Right lung (tissue), 5 donors: Measurements from ENCODE around the gene DTD2. TPM values are rescaled to one million over a fixed set of nuclear protein-coding genes. Genes with fewer than 3 reads are reported as not detected.
A peak's percentile ranks its signal among the peaks of the same experiment; 100 is the strongest.
"Not testable (repeated sequence)": the region's sequence is repeated elsewhere in the genome, so short reads cannot be mapped to it uniquely, and the experiment has no call there.

Source experiments
- DNase-seq, 2 donors: peaks; one replicate each; pipeline ENCODE4 v3.0.0-alpha.2; 2013
- polyA plus RNA-seq, 5 donors: library from polyadenylated mRNA; unstranded; fragments of 120-200 nt; gene quantifications; one replicate each; pipeline versions ENCODE4 v1.2.1 to v1.2.3, GENCODE V29; 2013; ENCODE audit warnings: inconsistent platforms in 1 of 5, low replicate concordance in 1 of 5; ENCODE audit not compliant: insufficient read length in 5 of 5, insufficient read depth in 1 of 5

Gene DTD2
- polyA plus RNA-seq, 5 donors, result 18.9 to 25.4 (median 20.1) TPM

DNA sequence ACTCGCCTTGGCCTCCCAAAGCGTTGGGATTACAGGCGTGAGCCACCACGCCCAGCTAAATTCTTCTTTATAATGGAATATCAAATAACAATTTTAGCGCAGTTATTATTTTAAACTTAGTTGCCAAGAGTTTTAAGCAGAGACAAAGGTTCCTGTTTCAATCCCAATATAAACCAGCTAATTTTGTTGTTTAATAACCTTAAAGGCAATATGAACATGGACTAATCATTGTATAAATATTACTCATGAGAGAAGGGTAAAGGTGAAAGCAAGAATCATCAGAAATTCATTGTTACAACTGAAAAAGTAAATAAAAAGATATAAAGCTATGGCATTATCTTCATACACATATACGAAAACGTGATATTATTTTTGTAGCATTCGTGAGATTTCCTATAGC is 8.2 kb downstream of the DTD2 start:
- no peak for DNase-seq

DNA sequence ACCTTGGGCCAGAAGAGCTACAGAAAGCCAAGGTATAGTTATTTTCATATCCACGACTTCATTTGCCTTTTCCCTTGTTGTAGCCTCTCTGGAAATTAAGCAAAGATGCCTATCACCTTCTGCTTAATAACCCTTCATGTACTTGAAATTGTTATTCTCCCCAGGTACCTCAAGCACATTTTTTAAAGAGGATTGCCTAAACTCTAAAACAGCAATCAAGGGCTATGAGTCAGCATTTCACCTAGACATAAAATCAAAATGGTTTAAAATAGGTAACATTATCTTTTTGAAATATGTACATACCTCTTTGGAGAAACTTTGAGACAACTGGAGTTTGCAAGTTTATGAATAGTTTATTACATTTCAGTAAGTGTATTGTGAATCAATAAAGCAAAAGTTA is 11.6 kb downstream of the DTD2 start:
- DNase-seq, result no peak

DNA sequence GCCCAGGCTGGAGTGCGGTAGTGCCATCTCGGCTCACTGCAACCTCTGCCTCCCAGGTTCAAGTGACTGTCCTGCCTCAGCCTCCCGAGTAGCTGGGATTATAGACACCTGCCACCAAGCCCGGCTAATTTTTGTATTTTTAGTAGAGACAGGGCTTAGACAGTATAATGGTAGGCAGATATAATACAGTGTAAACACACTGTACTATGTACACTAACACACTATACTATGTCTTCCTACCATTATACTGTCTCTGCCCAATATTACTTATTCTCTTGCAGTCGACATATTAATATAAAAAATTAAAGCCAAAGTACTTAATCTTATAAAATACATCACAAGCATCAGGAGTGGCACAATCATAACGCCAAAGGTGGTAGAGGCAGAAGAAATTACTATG is 15.0 kb downstream of the DTD2 start:
- no peak for DNase-seq

DNA sequence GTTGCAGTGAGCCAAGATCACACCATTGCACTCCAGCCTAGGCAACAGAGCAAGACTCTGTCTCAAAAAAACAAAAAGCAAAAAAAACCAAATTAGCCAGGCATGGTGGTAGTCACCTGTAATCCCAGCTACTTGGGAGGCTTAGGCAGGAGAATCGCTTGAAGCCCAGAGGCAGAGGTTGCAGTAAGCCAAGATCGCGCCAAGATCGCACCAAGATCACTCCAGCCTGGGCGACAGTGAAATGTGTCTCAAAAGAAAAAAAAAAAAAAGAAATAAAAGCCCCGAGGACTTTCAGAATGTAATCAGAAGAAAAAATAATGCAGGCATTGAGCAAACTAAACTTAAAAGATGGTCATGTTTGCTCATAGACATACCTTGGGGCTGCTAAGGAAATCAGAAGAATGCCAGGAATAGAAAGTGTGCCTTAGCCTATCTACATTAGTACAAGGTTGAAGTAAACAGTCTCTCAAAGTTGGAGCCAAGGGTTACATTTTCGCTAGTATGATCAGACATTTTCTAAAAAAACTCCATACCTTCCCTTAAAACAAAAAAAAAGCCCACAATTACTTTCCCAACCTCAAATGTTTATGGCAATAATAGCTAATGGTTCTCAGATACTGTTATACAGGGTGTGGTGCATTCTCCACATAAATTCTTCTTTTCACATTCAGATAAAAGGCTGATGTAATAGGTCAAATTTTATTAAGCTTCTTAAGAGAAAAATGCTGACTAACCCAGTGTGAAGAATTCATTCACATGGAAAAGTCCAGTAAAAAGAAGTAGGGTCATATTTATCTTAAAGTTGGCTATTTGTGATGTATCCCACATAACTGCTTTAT is 15.8 kb downstream of the DTD2 start:
- DNase-seq, result no peak

DNA sequence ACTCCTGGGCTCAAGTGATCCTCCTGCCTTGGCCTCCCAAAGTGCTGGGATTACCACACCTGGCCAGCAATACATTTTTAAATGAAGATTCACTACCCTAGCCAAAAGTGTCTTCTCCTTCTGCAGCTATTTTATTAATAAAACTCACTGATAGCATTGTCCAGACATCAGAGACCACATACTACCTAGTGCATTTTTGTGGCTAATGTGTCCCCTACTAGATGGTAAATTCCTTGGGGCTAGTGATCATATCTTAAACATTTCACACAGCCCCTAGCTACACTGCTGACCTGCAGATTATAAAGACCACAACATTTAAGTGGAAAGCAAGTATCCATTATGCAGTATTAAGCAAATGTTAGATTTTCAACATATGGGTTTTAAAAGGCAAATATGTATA is 17.0 kb downstream of the DTD2 start:
- DNase-seq, result no peak

DNA sequence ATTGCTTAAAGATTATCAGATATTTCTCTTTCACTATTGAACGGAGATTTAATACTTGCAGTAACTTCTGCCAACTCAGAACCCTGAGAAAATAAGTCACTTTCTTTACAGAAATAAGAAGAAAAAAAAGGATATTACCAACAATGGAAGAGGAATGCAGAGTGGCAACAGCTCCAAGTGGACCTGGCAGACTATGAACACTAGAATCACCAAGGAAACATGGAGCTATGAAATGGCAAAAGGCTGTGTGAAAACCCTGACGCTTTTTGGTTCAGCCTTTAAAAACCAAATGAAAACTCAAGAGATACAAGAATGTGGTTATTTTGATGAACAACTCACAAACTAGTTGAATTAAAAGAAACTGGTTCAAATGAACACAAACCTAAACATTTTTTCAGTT is 17.7 kb downstream of the DTD2 start:
- DNase-seq, result no peak

DNA sequence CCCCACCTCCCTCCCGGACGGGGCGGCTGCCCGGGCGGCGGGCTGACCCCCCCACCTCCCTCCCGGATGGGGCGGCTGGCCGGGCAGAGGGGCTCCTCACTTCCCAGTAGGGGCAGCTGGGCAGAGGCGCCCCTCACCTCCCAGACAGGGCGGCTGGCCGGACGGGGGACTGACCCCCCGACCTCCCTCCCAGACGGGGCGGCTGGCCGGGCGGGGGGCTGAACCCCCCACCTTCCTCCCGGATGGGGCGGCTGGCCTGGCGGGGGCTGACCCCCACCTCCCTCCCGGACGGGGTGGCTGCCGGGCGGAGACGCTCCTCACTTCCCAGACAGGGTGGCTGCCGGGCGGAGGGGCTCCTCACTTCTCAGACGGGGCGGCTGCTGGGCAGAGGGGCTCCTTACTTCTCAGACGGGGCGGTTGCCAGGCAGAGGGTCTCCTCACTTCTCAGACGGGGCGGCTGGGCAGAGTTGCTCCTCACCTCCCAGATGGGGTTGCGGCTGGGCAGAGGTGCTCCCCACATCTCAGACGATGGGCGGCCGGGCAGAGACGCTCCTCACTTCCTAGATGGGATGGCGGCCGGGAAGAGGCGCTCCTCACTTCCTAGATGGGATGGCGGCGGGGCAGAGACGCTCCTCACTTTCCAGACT is 20.1 kb downstream of the DTD2 start:
- DNase-seq, result not testable (repeated sequence)

DNA sequence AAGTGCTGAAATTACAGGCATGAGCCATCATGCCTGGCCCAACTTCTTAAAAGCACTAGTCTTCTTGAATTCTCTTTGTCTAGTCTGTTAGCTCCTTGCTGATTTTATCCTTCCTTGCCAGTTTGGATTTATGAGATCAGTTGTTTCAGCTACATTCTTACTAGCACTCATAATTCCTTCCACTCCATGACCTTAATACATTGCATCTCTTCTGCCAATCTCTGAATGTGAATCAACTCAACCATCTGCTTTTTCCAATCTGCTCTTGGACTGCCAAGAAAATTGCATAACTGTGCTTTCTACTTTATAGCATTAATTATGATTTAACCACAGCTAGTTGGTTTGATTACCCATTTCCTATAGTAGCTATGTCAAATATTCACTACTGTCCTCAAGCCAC is 22.0 kb downstream of the DTD2 start:
- no peak for DNase-seq

DNA sequence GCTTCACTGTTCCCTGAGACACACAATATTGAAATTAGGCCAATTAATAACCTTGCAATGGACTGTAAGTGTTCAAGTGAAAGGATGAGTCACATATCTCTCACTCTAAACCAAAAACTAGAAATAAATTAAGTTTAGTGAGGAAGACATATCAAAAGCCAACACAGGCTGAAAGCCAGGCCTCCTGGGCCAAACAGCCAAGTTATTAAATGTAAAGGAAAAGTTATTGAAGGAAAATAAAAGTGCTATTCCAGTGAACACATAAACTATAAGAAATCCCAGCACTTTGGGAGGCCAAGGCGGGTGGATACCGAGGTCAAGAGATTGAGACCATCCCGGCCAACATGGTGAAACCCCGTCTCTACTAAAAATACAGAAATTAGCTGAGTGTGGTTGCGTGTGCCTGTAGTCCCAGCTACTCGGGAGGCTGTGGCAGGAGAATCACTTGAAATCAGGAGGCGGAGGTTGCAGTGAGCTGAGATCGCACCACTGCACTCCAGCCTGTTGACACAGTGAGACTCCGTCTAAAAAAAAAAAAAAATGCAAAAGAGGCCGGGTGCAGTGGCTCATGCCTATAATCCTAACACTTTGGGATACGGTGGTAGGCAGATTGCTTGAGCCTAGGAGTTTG is 26.6 kb downstream of the DTD2 start:
- DNase-seq, result no peak

DNA sequence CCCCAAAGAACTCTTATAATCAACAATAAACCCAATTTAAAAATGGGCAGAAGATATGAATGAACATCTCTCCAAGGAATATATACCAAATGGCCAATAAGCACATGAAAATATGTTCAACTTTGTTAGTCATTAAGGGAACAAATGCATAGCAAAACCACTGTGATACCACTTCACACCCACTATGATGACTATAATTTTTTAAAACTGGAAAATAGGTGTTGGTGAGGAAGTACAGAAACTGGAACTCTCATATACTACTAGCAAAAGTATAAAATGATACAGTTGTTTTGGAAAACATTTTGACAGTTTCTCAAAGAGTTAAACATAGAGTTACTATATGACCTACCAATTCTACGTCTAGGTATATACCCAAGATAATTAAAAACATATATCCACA is 27.5 kb downstream of the DTD2 start:
- no peak for DNase-seq

DNA sequence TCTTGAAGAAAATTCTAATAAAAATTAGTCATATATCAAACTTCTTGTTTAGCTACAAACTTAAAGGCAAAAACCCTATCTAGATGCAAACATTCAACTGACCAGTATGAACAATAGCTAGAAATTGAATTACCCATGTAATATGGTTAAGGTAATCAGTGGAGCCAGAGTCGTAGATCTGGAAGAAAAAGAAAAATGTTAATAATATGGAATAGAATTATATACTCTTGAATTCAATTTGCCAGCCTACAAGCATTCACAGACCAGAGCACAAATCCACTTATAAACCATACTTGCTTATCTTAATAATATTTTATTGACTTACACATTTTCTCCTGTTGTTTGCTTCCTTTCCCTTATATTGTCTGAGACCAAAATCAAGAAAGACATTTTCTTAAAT is 29.3 kb downstream of the DTD2 start:
- no peak for DNase-seq

DNA sequence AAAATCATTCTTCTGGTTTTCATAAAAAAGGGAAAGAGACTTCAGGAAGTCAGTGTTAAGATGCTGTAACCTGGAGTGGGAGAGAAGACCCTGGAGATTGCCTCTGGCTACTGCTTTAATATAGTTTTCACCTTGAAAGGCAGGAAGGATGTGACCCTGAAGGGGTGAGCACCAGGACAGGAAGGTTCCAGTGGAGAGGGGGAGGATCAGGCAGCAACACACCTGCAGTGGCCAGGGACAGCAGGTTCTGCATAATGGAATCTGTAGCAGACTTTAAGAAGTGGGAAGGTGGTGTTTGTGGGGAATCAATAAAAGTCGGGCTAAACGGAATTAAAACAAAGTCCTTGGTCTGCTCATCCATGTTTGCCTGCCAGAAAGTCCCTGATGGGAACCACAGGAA is 30.6 kb downstream of the DTD2 start:
- no peak for DNase-seq

DNA sequence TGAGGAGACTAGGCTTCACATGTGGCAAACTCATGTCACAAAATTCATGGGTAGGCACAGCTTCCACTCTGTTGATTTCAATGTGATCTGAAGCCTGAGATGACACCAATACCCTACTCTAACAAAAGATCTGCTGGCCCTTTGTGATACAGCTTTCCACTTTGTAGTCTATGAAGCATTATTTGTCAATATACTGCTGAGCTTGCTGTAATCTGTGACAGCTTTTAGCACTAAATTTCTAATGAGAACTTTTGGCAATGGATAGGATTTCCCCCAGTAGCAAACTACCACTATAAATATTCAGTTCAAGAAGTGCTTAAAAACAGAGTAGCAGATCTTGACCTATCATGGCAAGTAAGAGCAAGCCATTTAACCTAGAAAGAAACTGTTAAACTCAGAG is 31.4 kb downstream of the DTD2 start:
- no peak for DNase-seq

DNA sequence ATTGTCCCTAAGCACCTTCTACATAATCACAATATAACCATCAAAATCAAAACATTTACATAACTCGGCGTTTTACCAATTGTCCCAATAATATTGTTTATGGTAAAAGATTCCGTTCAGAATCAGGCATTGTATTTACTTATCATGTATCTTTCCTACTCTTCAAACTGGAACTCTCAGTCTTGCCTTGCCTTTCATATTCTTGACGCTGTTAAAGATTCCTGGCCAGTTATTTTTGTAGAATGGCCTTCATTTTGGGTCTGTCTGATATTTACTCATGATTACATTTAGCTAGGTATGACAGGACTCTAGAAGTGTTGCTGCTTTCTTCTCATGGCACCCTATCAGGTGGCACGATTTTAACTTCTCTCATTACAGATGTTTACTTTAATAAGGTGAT is 36.1 kb downstream of the DTD2 start:
- DNase-seq, result no peak

DNA sequence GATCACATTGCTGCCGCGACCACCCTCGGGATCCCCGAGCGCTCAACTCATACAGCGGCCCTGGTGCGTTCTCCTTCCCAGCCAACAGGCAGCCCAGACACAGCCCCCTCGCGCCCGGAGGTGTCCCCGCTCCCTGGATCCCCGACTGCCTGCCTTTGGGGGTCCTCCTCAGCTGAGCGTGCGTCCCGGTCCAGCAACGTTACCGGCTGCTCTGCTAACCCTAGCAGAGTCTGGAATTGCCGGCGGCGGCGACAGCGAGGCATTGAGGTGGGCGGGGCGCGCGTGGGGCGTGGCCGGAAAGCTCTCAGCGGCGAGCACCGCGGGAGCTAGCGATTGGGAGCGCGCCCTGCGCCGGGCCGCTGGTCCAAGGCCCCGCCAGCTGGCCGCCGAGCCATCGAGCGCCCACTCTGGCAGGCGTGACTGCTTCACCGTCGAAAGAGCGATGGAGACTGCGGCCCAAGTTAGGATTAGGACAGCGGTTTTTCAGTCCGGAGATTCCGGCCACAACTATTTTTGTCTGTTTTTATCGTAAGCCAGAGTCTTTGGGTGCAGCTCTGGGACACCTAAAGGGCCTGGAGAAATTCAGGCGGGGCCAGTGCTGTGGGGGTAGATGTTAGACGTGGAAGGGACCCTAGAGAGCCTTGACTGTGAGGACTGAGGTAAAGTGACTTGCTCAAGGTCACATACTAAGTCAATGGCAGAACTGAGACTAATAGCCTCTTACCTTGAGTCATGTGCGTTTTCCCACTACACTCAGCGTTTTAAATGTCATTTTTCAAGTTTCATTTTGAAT is 36.8 kb downstream of the DTD2 start, which contains the start of gene HEATR5A:
HEATR5A (minus strand) TSS at position 232 of the 793 bp plus-strand sequence. CDS start 17,575 bp downstream, outside the sequence.
- DNase-seq, result peak; percentile 96

DNA sequence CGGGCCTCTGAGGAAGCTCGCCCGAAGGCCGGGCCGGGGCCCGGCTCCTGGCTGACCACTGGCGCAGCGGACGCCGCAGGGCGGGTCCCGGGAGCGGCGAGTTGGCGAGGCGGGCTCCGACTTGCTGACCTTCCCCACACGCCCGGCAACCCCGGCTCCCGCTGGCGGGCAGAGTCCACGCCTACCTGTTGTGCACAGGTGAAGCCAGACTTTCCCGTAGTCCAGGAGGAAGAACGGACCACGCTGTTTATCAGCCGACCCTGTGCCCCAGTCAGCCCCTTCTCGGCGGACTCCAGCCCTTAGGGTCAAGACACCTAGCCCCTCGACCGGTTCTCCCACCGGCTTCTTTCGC is 37.4 kb downstream of the DTD2 start:
- peak in 1 of 2 donors; percentile 28 for DNase-seq

DNA sequence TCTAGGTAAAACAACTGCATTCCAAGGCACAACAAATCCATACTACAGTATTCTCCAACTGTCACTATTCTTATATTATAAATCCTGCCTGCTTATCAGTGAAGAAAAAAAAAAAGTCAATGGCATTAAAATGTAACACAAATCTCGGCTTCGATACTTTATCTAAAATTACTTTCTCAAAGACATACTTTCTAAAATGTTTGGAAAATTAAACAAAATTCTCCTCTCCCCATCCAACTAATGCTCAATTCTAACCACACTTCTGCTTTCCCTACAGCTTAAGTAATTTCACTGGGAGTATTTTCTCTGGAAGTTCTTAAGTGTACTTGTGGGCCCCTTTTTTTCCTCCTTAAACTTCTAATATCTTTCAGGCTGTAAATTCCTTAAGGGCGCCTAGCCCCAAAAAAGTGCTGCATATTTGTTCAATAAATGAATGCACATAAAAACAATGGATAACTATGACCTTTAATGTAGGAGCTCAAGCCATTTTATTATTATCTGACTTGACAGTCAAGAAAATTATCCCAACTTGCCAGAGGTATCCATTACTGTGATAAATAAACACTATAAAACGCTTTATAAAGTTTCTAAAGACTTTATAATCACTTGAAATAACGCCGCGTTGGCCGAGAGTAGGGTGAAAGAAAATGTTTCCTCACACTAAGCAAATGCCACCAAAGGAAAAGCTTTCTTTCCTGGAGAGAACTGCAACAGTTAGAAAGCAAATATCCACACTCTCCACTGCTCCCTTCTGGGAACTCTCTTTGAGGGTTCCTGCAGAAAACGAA is 37.9 kb downstream of the DTD2 start:
- DNase-seq, result no peak

DNA sequence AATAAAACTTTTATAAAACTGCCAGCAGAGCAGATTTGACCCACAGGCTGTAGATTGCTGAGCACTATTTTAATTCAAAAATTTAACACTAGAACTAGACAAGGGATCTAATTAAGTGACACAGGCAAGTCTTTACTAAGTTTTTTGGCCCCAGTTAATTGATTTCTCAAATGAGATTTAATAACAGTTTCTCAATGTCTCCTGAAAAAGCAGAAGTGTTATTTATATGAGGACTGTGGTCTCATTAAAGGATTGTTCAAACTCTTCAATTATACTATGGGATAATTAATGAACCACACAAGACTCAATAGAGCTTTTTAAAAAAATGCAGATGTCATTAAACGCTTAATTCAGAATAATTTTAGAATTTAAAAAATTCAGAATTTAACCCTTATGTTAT is 38.9 kb downstream of the DTD2 start:
- DNase-seq, result no peak

DNA sequence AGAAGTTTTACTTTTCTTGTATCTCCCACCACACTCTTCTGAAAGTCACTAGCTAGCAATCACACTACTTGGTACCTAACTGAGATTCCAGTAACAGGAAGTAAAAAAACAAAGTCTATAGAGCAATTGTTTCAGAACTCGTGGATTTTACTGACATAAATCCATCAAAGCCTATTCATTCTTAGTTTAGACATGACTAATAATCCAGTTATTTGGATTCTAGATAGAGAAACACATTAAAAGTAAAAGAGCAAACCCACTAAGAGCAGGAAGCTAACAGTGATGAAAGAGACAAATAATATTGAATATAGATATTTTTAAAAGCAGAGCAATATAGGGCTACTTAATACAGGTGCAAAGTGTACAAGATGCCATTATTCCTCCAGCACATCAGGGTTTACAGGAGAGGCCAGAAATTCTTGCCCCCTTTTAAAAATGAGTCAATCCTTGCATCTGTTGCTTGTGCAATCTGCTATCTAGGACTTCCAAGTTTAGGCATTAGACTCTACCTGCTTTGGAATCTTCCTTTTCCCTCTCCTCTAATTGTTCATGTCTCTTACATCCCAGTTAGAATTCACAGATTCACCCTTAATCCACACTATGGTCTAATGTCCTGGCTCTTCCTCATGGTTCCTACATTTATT is 43.0 kb downstream of the DTD2 start:
- no peak for DNase-seq

DNA sequence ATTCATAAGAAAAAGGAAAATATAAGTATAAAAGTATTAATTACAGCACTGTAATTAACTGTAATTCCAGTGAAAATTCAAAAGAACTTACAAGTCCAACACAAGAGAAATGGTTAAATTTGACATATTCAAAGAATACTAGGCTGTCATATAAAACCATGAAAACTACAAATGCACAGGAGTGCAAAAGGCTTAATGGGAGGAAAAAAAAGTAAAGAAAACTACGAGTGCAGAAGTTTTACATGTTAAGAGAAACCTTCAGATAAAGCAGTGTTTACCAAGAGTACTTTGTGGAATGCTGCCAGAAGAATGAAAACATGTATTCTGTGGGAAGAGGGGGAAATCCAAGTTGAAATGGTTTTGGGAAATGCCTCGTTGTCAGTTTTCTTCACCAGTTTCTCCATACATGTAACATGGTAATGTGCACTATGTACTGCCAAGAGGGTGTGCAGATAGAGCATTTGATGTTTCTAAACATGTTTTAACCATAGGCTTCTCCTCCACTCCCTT is 46.0 kb downstream of the DTD2 start:
- DNase-seq, result peak; percentile 39 to 40
